GM12864 (cell line): ENCODE measurements around the gene ROMO1.

Experiments used
- DNase-seq: peaks from one replicate; pipeline ENCODE4 v3.0.0-alpha.2; 2011; ENCODE audit warnings: low read depth
- H3K4me3 ChIP-seq: 2 replicates; pipeline ENCODE4 v1.5.1; 2011; ENCODE audit warnings: mild to moderate bottlenecking, low read depth, low read length, control low read depth
- CTCF ChIP-seq: IDR thresholded peaks from 2 replicates; pipeline ENCODE4 v1.5.1; 2011; ENCODE audit warnings: low read depth, mild to moderate bottlenecking, moderate library complexity, low read length, control low read depth, inconsistent platforms; ENCODE audit errors: missing control alignments

ROMO1 gene

GRCh38 chr20:35732644-35732982 is 33.4 kb downstream of the ROMO1 start:
- TF ChIP-seq CTCF = no peak
- no peak for DNase-seq
- no peak overlapping the region for H3K4me3 ChIP-seq

DNA sequence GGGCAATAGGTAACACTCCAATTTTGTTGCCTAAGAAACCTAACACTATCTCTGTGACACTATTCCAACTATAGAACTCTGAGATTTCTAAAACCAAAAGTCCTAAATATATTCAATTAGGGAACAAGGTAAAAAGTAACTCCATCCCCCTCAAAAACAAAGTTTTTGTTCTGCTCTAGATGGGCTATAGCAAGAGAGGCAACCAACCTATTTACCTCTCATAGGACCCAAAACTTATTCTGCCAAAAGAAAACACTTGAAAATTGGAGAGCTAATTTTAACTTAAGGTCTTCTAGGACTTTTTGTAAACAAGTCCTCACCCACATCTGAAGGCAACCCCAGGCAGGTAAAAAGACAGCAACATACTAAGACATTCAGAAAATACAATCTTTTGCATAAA is 35.2 kb downstream of the ROMO1 start:
- H3K4me3 ChIP-seq = no peak overlapping the region
- no peak for DNase-seq
- TF ChIP-seq CTCF = no peak

DNA sequence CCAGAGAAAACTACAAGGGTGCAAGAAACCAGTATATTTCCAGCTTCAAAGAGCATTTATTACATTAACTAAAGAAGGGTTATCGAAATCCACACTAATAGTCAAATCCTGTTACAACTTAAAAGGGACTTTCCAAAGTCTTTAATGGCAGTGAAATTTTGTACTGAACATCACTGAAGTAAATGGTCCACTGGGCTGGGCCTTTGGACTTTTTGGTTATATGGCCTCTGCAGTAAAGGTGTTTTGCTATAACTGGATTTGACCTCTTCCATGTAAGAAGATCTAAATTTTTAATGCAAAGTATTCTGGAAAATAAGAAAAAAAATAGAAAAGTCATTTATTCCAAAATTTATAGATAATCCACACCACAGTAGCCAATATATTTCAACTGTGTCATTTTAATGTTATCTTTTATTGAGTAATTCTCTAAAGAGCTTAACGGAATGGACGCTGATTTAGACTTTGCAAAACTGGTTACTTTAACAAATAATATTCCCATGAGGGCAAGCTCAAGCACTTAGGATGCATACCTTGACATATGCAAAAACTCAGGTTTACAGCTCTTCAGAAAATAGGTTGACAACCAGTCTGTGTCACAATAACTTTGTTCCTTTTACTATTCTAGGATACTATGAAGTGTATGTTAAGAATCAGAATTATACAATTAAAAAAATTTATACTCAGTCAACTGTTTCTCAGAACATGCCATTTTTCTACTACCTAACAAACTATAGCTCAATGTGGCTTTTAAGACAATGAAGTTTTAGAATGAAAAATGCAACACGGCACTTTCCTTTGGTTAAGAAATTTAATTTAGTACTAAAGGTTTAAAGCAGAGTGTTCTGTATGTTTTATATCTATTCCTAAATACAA is 35.8 kb downstream of the ROMO1 start:
- DNase-seq = no peak
- no peak overlapping the region for H3K4me3 ChIP-seq
- no peak for TF ChIP-seq CTCF

DNA sequence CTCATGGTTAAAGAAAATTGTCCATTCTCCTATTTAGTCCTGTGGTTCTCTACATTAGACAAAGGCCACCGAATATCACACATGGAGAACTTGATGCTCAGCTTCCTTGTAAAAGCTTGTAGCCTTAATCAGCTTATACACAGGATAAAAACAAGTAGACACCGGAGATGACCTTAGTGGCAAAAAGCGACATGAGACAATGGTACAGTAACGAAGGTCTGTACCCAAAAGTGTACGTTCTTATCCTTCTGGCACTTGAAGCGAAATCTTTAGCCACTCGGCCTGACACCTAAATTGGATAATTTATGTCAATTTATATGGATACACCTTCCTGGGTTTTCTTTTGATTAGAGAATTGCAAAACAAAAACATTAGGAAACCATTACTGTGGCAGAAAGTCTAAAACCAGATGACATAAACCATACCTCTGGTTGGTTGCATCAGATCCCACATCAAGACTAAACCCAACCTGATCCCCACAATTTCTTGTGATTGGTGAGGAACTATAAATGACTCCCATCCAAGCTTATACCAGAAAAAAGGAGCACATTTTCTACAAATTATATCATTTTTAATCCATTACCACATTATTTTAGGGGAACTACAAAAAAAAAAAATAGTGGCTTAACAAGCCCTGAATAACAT is 36.7 kb downstream of the ROMO1 start:
- no peak for DNase-seq
- TF ChIP-seq CTCF = no peak
- no peak overlapping the region for H3K4me3 ChIP-seq

DNA sequence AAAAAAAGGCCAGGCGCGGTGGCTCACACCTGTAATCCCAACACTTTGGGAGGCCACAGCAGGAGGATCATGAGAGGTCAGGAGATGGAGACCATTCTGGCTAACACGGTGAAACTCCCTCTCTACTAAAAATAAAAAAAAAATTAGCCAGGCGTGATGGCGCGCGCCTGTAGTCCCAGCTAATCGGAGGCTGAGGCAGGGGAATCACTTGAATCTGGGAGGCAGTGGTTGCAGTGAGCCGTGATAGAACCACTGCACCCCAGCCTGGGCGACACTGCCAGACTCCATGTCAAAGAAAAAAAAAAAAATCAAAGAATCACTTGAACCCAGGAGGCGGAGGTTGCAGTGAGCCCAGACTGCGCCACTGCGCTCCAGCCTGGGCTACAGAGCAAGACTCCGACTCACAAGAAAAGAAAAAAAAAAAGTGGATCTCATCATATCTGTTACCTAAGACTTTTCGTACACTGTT is 38.7 kb downstream of the ROMO1 start:
- no peak overlapping the region for H3K4me3 ChIP-seq

DNA sequence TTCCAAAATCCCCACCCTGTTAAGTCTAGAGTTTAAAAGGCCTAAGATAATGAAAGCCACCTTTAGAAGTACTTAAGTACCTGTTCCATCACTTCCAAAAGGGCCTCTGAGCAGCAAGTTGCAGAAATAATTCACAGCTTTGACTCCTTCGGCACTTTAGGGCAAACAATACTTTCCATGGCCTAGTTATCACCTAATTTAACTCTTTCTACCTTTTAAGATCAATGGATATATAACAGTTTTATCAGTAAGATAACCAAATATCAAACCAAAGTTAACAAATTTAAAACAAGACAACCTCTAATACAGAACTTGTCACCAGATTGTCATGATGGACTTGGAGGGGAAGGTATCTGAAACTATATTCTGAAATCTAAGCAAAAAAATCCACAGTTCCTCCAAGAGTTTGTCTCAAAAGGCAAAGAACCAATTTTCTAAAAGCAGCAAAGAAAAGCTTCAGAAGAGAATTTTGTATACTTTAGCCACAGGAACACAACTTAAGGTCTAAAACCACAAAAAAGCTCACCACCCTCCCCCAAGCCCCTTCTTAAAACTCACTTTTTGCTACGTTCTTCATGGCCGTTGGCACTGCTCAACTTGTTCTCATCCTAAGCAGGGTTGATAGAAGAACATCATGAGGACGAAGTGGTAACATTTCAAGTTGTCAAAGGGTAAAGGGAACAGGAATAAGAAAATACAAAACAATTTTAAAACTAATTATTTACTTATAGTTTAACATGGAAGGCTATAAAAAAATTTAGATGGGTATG is 39.4 kb downstream of the ROMO1 start:
- H3K4me3 ChIP-seq = peak overlapping the region; percentile 11; the same call in 1 of the 2 replicates
- no peak for TF ChIP-seq CTCF
- DNase-seq = no peak

More for the DNA sequence above, 38.7 kb downstream of the ROMO1 start:
- TF ChIP-seq CTCF = no peak
- no peak for DNase-seq
